NCI-H1092 (cell line): ENCODE data around the gene MVB12B.

Experiments used
- DNase-seq: peaks from one replicate; lab custom pipeline; 2025; lab: John Stamatoyannopoulos, UW

The MVB12B gene

GRCh38 chr9:126331964-126332748 is 5.5 kb downstream of the MVB12B start:
- no peak for DNase-seq

DNA sequence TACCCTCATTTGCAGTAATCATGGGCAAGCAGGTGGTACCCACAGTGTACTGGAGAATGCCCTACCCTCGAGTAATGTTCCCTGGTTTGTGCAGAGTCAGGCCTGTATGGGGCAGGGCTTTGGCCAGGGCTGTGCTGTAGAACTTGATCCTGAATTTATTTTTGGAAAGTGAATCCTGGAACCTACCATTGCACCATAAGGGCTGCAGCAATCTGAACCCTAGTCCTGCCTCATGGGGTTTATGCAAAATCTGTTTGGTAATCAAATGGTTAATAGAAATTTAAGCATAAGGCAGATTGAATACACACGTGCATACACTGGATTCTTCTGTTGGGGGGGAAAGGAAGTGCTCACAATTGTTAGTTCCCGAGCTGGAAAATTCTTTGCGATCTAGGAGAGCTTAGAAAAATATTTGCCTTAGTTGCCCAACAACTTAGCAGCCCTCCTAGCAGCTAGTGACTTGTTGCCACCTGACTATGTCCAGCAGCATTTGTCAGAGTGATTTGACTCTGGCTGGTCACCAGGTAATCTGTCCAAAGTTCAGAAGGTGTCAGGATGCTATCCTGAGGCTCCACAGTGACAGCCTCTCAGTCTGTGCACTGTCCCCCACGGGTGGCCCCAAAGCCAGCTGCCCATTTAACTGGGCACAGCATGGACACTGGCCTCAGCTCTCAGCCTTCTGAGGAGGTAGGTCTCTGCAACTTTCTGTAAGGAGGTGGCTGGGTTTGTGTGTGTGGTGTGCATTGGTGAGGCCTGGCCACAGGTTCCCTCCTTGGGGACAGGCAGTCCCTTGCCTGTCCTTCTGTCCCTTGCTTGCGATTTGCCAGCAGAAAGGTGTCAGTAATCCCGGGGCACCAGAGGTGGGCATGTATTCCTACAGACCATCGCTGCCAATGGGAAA is 8.3 kb downstream of the MVB12B start:
- DNase-seq = no peak

DNA sequence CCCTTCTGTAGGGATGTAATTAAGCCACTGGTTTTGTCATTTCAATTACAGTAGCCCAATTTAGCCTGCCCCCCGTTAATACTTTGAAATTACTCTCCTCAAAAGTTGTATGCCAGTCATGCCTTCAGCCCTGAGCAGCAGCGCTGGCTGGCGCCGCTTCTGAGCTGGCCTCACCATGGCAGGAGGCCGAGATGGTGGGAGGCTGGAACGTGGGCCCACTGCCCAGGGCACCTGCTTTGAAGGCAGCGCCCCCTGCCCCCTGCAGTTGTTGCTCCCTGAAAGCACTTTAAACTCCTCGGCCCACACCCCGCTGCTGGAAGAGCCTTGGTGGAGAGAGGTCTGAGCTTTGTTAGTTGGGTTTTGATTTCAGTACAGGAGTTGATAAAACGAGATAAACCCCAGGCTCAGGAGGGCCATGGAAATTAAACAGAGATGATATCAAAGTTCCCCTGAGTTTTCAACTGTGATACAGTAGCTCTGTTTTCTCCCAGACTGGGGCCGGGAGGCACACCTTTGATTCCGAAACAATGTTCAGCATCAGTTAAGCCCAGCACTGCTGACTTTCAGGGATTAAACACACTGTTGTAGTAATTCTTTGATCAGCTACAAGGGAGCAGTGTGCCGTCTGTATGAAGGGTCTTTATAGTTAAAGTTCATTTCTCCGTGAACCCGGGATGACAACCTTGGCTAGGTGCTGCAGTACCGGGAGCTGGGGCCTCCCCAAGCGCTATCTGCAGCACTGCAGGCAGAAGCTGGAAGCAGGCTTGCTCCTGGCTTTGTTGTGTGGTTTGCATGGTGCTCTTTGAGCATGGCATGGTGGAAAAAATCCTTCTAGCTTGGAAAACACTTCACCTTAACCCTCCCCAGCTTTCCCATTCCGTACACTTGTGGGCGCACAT is 9.5 kb downstream of the MVB12B start:
- no peak for DNase-seq

GRCh38 chr9:126336736-126337325 is 10.2 kb downstream of the MVB12B start:
- DNase-seq = no peak

GRCh38 chr9:126337729-126338372 is 11.2 kb downstream of the MVB12B start:
- no peak for DNase-seq

GRCh38 chr9:126338945-126339344 is 12.3 kb downstream of the MVB12B start:
- no peak for DNase-seq

- no peak for DNase-seq
These were observed 14.8 kb downstream of the MVB12B start for GRCh38 chr9:126341426-126341825.

GRCh38 chr9:126341902-126342301 is 15.3 kb downstream of the MVB12B start:
- no peak for DNase-seq

GRCh38 chr9:126342621-126343031 is 16.0 kb downstream of the MVB12B start:
- DNase-seq = no peak

GRCh38 chr9:126343271-126343700 is 16.7 kb downstream of the MVB12B start:
- DNase-seq = no peak

DNA sequence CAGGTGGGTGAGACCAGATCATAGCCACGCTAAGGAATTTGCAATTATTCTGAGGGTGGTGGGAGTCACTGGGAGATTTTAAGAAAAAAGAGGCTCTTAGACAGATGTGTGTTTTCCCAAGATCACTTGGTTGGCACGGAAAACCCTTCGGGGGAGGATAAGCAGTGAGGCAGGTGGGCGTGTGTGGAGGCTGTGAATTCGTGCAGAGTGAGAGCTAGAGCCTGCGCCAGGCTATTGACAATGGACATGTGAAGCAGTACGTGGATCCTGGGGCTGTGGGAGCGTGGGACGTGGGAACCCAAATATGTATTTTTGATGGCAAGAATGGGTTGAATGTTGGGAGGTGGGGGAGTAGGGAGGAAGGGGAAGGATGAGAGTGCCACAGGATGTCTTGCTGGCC is 19.4 kb downstream of the MVB12B start:
- DNase-seq = no peak

DNA sequence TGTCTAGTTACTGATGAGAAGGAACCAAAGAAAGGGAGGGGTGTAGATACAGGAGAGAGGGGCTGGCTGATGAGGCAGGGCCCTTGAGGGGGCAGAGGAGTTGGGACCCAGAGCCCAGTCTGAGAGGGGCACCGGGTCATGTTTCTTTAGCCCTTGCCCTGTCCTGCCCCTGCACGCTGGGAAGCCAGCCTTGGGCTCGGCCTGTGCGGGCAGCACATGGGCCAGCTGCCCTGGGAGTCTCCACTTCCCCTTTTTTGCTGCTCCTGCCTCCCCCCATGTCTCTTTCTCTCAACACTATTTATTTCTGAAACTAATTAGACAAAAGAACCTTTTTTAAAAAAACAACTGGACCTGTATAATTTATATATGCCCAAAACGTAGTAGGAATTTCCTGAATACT is 20.5 kb downstream of the MVB12B start:
- no peak for DNase-seq

GRCh38 chr9:126347911-126348760 is 21.5 kb downstream of the MVB12B start:
- no peak for DNase-seq

- DNase-seq = no peak
These were observed 22.4 kb downstream of the MVB12B start for GRCh38 chr9:126348911-126349550.

- DNase-seq = no peak
These were observed 28.5 kb downstream of the MVB12B start for GRCh38 chr9:126354887-126355770.

- no peak for DNase-seq
These were observed 30.4 kb downstream of the MVB12B start for GRCh38 chr9:126357074-126357473.

GRCh38 chr9:126360073-126360472 is 33.4 kb downstream of the MVB12B start:
- no peak for DNase-seq

GRCh38 chr9:126361810-126362238 is 35.2 kb downstream of the MVB12B start:
- no peak for DNase-seq

GRCh38 chr9:126363250-126363649 is 36.6 kb downstream of the MVB12B start:
- DNase-seq = no peak
